ENCODE results near the gene CHRNB1. TPM values are rescaled to one million over a fixed set of nuclear protein-coding genes. Genes with fewer than 3 reads are reported as not detected.

Gene CHRNB1
- total and polyA plus RNA-seq, 2 experiments from 2014 or later = 11.1 to 11.2 TPM

DNA sequence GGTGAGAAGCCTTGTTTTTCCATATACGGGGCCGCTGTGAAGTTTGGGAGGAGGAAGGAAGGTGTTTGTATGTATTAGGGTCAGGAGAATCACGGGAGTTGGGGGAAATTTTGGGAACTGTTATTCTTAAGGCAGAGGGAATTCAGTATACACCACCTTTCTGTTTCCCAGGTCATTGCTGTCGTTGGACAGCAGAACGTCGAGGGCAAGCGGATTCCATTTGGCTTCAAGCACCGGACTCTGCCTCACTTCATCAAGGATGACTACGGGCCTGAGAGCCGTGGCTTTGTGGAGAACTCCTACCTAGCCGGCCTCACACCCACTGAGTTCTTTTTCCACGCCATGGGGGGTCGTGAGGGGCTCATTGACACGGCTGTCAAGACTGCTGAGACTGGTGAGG, 56.9 kb downstream of the CHRNB1 start:
- no peaks in the 10 kb centered on the region for H3K9me3 Mint-ChIP-seq
- Histone ChIP-seq H3F3A (replicated peaks; ENCODE audit: low read depth) (peaks cover 7% of the 10 kb centered on the region; the same call in 1 of the 2 replicates), H3K9me2 (ENCODE audit: insufficient read depth) (no peaks in the 10 kb centered on the region), H2AFZ (no peak overlapping the region), H3K27me3 (ENCODE audit: insufficient read depth) (no peaks in the 10 kb centered on the region), H3K4me2 (no peak overlapping the region), H4K20me1 (replicated peaks; ENCODE audit: insufficient read depth) (peaks cover 6% of the 10 kb centered on the region; the same call in 1 of the 2 replicates), H3K4me3 (no peak overlapping the region), H3K36me3 (ENCODE audit: insufficient read depth) (peaks cover 72% of the 10 kb centered on the region), H3K79me2 (replicated peaks; ENCODE audit: insufficient read depth) (no peaks in the 10 kb centered on the region; the same call in 1 of the 2 replicates), H3K4me1 (ENCODE audit: insufficient read depth) (no peaks in the 10 kb centered on the region), H3K27ac (ENCODE audit: low read depth) (no peak overlapping the region)
- H3K4me1 Mint-ChIP-seq = no peaks in the 10 kb centered on the region
- no peak for TF ChIP-seq CREB1 (CRISPR knock-in tag; IDR thresholded peaks at IDR 0.05; ENCODE audit: low read depth)
- no peak overlapping the region for H3K4me3 Mint-ChIP-seq
- ATAC-seq = no peak
- no peak overlapping the region for H3K27ac Mint-ChIP-seq
- no peak for DNase-seq (ENCODE audit: low spot score)
- H3K27me3 Mint-ChIP-seq (ENCODE audit: insufficient read depth, low read depth, poor library complexity) = peaks cover 2% of the 10 kb centered on the region
- H3K36me3 Mint-ChIP-seq (ENCODE audit: low read depth) = peaks cover 95% of the 10 kb centered on the region

- Histone ChIP-seq H3K4me2 (no peak overlapping the region), H3K4me3 (no peak overlapping the region), H3K27ac (ENCODE audit: low read depth) (no peak overlapping the region), H3K27me3 (ENCODE audit: insufficient read depth) (no peaks in the 10 kb centered on the region), H3K4me1 (ENCODE audit: insufficient read depth) (no peaks in the 10 kb centered on the region), H4K20me1 (replicated peaks; ENCODE audit: insufficient read depth) (peaks cover 6% of the 10 kb centered on the region; the same call in 1 of the 2 replicates), H3K9me2 (ENCODE audit: insufficient read depth) (no peaks in the 10 kb centered on the region), H3F3A (replicated peaks; ENCODE audit: low read depth) (peaks cover 7% of the 10 kb centered on the region; the same call in 1 of the 2 replicates), H3K36me3 (ENCODE audit: insufficient read depth) (peaks cover 73% of the 10 kb centered on the region), H3K79me2 (replicated peaks; ENCODE audit: insufficient read depth) (no peaks in the 10 kb centered on the region; the same call in 1 of the 2 replicates), H2AFZ (no peak overlapping the region)
- 0 out of 3 replicates have a peak, but pooled peaks have one; percentile 22 for ATAC-seq
- peaks cover 95% of the 10 kb centered on the region for H3K36me3 Mint-ChIP-seq (ENCODE audit: low read depth)
- H3K4me1 Mint-ChIP-seq = no peaks in the 10 kb centered on the region
- DNase-seq (ENCODE audit: low spot score) = no peak
- H3K4me3 Mint-ChIP-seq = no peak overlapping the region; the same call in 2 of the 3 replicates
- H3K9me3 Mint-ChIP-seq = no peaks in the 10 kb centered on the region
- peaks cover 2% of the 10 kb centered on the region for H3K27me3 Mint-ChIP-seq (ENCODE audit: insufficient read depth, low read depth, poor library complexity)
- no peak overlapping the region for H3K27ac Mint-ChIP-seq
- TF ChIP-seq EZH2 (IDR thresholded peaks at IDR 0.05; ENCODE audit: low read depth, unreplicated experiment) (no peak), POLR2AphosphoS5 (IDR thresholded peaks at IDR 0.05; ENCODE audit: low read depth) (no peak), NANOG (IDR thresholded peaks at IDR 0.05; ENCODE audit: borderline replicate concordance) (no peak), ZNF331 (CRISPR knock-in tag; IDR thresholded peaks at IDR 0.05; ENCODE audit: low read depth) (no peak), STAT1 (IDR thresholded peaks at IDR 0.05; ENCODE audit: unreplicated experiment) (no peak), ETS1 (IDR thresholded peaks at IDR 0.05) (no peak), JUNB (IDR thresholded peaks at IDR 0.05; ENCODE audit: unreplicated experiment) (no peak), CREB1 (CRISPR knock-in tag; IDR thresholded peaks at IDR 0.05; ENCODE audit: low read depth) (no peak), ZNF114 (CRISPR knock-in tag; IDR thresholded peaks at IDR 0.05) (no peak)
- TF ChIP-seq, protein P1, sequence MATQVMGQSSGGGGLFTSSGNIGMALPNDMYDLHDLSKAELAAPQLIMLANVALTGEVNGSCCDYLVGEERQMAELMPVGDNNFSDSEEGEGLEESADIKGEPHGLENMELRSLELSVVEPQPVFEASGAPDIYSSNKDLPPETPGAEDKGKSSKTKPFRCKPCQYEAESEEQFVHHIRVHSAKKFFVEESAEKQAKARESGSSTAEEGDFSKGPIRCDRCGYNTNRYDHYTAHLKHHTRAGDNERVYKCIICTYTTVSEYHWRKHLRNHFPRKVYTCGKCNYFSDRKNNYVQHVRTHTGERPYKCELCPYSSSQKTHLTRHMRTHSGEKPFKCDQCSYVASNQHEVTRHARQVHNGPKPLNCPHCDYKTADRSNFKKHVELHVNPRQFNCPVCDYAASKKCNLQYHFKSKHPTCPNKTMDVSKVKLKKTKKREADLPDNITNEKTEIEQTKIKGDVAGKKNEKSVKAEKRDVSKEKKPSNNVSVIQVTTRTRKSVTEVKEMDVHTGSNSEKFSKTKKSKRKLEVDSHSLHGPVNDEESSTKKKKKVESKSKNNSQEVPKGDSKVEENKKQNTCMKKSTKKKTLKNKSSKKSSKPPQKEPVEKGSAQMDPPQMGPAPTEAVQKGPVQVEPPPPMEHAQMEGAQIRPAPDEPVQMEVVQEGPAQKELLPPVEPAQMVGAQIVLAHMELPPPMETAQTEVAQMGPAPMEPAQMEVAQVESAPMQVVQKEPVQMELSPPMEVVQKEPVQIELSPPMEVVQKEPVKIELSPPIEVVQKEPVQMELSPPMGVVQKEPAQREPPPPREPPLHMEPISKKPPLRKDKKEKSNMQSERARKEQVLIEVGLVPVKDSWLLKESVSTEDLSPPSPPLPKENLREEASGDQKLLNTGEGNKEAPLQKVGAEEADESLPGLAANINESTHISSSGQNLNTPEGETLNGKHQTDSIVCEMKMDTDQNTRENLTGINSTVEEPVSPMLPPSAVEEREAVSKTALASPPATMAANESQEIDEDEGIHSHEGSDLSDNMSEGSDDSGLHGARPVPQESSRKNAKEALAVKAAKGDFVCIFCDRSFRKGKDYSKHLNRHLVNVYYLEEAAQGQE (IDR thresholded peaks at IDR 0.05; ENCODE audit: unreplicated experiment) = no peak
- TF ChIP-seq, protein P2, sequence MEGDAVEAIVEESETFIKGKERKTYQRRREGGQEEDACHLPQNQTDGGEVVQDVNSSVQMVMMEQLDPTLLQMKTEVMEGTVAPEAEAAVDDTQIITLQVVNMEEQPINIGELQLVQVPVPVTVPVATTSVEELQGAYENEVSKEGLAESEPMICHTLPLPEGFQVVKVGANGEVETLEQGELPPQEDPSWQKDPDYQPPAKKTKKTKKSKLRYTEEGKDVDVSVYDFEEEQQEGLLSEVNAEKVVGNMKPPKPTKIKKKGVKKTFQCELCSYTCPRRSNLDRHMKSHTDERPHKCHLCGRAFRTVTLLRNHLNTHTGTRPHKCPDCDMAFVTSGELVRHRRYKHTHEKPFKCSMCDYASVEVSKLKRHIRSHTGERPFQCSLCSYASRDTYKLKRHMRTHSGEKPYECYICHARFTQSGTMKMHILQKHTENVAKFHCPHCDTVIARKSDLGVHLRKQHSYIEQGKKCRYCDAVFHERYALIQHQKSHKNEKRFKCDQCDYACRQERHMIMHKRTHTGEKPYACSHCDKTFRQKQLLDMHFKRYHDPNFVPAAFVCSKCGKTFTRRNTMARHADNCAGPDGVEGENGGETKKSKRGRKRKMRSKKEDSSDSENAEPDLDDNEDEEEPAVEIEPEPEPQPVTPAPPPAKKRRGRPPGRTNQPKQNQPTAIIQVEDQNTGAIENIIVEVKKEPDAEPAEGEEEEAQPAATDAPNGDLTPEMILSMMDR (conservative IDR thresholded peaks at IDR 0.05; ENCODE audit: low read depth in 2 of 2) = no peak
Measured at GRCh38 chr17:7502171-7502847, 57.4 kb downstream of the CHRNB1 start.

Data from GM23338 (cell line).